HL-60 (cell line): ENCODE data around the gene RPS6KL1.

Experiments used
- GABPA ChIP-seq: IDR thresholded peaks from 2 replicates; pipeline ENCODE4 v1.6.1; 2012; ENCODE audit warnings: low read depth
- TF ChIP-seq, protein P1 (sequence below): IDR thresholded peaks from one replicate; pipeline ENCODE4 v1.5.1; 2011; ENCODE audit warnings: low read length, control low read depth, inconsistent platforms; ENCODE audit not compliant: insufficient read depth

DNA sequence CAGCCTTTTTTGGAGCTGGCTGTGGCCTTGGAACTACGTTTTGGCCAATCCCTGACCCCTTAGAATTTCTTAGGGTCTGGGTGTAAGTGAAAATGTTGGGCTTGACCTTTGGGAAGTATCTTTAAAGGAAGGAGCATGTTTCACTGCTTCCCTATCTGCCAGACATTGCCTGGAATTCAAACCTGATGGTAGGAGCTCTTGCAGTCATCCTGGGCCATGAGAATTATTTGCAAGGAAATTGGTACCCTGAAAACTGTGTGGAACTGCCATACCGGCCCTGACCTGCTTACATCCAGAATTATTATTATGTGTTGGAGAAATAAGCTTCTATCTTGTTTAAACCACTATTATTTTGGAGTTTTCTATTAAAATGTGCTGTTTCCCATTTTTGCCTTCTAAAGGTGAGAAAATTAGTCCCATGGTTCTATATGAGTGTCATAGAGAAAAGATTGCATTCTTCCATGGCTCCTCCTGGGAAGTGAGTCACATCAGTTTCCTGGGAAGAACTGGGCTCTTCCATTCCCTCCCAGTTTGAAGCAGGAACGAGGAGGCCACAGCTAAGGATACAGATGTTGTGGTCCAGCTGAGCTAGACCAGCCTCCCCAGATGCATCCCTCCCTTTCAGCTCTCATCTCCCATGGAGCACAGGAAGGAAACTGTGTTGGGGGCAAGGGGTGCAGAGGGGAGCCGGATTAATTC, 41.9 kb upstream of the RPS6KL1 start:
- TF ChIP-seq, protein P1, sequence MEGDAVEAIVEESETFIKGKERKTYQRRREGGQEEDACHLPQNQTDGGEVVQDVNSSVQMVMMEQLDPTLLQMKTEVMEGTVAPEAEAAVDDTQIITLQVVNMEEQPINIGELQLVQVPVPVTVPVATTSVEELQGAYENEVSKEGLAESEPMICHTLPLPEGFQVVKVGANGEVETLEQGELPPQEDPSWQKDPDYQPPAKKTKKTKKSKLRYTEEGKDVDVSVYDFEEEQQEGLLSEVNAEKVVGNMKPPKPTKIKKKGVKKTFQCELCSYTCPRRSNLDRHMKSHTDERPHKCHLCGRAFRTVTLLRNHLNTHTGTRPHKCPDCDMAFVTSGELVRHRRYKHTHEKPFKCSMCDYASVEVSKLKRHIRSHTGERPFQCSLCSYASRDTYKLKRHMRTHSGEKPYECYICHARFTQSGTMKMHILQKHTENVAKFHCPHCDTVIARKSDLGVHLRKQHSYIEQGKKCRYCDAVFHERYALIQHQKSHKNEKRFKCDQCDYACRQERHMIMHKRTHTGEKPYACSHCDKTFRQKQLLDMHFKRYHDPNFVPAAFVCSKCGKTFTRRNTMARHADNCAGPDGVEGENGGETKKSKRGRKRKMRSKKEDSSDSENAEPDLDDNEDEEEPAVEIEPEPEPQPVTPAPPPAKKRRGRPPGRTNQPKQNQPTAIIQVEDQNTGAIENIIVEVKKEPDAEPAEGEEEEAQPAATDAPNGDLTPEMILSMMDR, result no peak
- TF ChIP-seq GABPA, result no peak
